NOMO-1 (cell line): ENCODE measurements around the gene TMEM59.
"Not testable (repeated sequence)": the region's sequence is repeated elsewhere in the genome, so short reads cannot be mapped to it uniquely, and the experiment has no call there.

ENCODE experiments used
- DNase-seq, 2 experiments: peaks; one replicate each; lab custom pipeline; 2025; ENCODE audit not compliant: unreplicated experiment in 2 of 2; lab: John Stamatoyannopoulos, UW

TMEM59 gene

DNA sequence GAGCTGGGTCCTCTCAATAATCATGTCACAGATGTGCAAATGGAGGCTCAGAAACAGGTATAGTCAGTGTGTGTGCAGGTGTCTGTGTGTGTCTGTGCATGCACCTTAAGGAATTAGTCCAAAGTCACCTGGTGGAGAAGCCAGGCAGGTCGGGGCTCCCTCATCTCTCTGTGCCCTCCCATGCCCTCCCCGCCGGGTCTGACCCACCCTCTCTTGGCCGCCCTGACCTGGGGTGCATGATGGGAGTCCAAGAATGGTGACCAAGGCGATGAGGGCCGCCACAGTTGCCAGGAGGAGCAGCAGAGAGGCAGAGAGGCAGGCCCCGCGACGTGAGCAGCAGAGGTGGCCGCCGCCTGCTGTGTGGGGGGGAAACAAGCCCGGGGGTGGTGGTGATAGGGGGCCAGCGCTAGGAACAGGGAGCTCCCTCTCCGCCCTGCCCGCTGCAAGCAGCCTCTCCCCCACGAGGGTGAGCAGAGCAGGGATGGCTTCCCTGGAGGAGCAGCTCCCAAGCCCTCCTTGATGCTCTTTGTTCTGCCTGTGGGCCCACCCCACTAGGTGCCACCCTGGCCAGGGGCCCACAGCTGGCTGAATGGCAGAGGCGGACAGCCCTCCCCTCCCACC, 38.9 kb downstream of the TMEM59 start:
- no peak for DNase-seq

DNA sequence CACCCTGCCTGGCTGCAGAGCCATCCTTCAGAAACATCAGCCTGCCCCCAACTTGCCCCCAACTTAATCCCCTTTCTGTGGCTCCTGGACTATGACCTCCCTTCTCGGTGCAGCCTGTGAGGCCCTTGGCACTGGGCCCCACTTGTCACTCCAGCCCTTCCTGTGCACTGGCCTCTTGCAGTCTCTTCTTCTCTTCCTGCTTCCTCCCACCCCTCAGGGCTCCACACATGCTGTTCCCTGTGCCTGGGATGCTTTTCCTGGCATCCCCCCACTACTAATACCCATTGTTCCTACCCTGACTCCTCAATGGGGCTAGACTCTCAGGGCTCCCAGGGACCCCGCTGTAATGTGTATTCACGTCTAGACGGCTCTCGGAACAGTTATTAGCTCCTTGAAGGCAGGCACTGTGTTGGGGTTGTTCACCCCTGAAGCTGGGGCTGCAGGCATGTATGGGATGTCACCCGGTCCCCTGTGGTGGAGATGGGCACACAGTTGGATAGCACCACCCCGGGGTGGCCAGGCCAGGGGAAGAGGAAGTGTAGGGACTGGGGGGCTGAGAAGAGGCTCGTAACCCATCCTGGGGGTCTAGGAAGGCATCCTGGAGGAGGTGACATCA, 39.5 kb downstream of the TMEM59 start:
- no peak for DNase-seq

- DNase-seq, result no peak
Observed at GRCh38 chr1:54012863-54013262, 40.1 kb downstream of the TMEM59 start.

DNA sequence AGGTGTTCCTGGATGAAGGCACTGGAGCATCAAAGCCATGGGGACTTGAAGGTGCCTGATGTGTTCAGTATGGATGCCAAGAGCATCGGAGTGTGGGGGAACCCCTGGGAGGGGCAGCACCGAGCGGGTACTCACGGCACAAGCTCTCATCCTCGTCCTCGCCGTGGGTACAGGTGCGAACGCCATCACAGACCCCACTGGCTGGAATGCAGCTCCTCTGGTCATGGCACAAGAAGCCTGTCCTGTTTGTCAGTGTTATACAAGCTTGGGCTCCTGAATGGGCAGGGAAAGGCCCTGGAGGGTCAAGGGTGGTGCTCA, 41.0 kb downstream of the TMEM59 start:
- no peak for DNase-seq

- DNase-seq, result no peak
Observed at GRCh38 chr1:54011316-54012007, 41.5 kb downstream of the TMEM59 start.

GRCh38 chr1:54010415-54011117, 42.4 kb downstream of the TMEM59 start:
- no peak for DNase-seq

GRCh38 chr1:54009406-54009805, 43.6 kb downstream of the TMEM59 start:
- no peak for DNase-seq

- DNase-seq, result no peak
Observed at GRCh38 chr1:54008876-54009275, 44.1 kb downstream of the TMEM59 start.

- DNase-seq, result no peak
Observed at GRCh38 chr1:54007613-54008012, 45.4 kb downstream of the TMEM59 start.

DNA sequence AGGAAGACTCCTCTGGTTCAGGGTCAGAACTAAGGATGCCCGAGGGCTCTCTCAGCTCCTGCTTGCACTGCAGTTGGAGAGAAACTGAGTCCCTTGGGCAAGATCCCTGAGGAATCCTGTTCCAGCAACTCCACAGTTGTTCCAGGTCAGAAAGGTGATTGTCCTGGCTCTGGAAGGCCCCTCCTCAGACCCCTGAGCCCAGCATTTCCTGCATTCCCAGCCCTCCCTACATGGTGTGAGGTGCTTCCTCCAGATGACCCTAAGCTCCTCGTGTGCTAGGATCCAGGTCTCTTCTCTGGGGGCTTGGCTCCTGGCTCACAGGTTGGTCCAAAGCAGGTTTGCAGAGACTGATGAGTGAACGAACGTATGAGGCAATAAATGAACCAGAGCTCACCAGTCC, 46.5 kb downstream of the TMEM59 start:
- DNase-seq, result no peak

DNA sequence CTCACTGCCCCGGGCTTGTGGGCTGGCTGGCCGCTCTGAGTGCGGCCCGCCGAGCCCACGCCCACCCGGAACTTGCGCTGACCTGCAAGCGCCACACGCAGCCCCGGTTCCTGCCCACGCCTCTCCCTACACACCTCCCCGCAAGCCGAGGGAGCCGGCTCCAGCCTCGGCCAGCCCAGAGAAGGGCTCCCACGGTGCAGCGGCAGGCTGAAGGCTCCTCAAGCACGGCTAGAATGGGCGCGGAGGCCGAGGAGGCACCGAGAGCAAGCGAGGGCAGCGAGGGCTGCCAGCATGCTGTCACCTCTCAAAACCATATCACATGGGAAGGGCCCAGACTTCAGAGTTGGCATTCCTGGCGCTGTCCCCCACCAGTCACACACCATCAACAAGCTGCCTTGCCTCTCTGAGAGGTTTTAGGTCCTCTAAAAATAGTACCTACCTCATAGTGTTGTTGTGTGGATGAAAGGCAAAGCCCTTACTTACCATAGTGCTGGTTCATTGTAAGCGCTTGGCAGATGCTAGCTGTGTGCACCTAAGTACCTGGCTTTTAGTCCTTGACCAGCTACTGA, 48.4 kb downstream of the TMEM59 start:
- DNase-seq, result no peak

GRCh38 chr1:54003750-54004480, 49.1 kb downstream of the TMEM59 start:
- DNase-seq, result not testable (repeated sequence)

DNA sequence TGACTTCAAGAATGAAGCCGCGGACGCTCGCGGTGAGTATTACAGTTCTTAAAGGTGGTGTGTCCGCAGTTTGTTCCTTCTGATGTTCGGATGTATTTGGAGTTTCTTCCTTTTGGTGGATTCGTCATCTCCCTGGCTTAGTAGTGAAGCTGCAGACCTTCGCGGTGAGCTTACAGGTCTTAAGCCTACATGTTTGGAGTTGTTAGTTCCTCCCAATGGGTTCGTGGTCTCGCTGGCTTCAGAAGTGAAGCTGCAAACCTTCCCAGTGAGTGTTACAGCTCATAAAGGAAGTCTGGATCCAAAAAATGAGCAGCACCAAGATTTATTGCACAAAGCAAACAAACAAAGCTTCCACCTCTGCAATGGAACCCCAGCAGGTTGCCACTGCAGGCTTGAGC, 49.8 kb downstream of the TMEM59 start:
- DNase-seq, result no peak

- DNase-seq, result no peak
Observed at GRCh38 chr1:54002544-54003248, 50.3 kb downstream of the TMEM59 start.

DNA sequence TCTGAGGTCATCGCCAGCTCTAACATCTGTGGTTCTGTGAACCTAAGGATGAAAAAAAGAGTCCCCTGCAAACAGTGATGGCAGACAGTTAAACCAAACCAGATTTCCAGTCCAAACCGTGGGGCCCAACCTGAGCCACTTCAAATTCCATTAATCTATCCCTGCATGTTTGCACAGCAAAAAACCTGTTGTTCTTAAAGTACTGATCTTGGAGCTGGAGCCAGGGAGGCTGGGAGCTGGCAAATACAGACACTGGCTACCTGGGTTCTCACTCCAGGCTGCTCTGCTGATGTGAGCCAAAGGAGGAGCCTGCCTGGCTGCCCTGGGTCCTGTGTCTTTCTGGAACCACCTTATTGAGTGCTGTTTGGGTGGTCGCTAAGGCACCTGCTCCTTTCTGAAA, 51.4 kb downstream of the TMEM59 start:
- no peak for DNase-seq

DNA sequence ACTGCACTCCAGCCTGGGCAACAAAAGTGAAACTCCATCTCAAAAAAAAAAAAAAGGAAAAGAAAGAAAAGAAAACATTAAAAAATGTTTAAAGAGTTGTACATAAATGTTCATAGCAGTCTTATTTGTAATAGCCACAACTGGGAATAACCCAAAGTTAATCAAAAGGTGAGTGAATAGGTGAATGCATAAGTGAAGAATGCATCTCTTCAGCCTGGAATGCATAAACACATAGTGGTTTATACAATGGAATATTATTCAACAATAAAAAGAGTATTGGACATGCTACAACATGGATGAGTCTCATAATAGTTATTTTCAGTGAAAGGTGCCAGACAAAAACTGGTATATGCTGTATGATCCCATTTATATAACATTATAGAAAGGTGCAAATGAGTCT, 53.1 kb downstream of the TMEM59 start:
- no peak for DNase-seq

- no peak for DNase-seq
Observed at GRCh38 chr1:53998223-53998622, 54.8 kb downstream of the TMEM59 start.

DNA sequence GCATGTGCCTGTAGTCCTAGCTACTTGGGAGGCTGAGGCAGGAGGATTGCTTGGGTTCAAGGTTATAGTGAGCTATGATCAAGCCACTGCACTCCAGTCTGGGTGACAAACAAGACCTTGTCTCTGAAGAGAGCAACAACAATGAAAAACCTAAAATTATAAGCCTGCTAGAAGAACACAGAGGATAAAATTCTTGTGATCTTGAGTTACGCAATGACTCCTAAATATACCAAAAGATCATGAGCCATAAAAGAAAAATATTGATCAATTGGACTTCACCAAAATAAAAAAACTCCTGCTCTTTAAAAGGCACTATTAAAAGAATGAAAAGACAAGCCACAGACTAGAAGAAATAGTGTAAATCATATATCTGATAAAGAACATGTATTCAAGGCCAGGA, 57.3 kb downstream of the TMEM59 start:
- no peak for DNase-seq

- DNase-seq, result not testable (repeated sequence)
Observed at GRCh38 chr1:53994516-53994915, 58.5 kb downstream of the TMEM59 start.
